Stomach (tissue), 4 donors: ENCODE results near the gene CFAP61.

Source experiments
- CTCF ChIP-seq, 7 experiments: fragments of 450-650 bp in 4 of 7; fragments of 200-600 bp in 3 of 7; sonication (generic) in 3 of 7; IDR thresholded peaks; one replicate each; pipeline ENCODE4 v1.5.1; 2016 to 2019; ENCODE audit warnings: antibody characterized with exemption in 7 of 7, control low read depth in 2 of 7, mild to moderate bottlenecking in 1 of 7
- EP300 ChIP-seq: sonication (generic); formaldehyde crosslinking; IDR thresholded peaks from one replicate; pipeline ENCODE4 v1.6.1; 2017; ENCODE audit warnings: antibody characterized with exemption
- POLR2A ChIP-seq, 4 donors: fragments of 450-650 bp; IDR thresholded peaks; one replicate each; pipeline ENCODE4 v1.6.1; 2016; ENCODE audit warnings: antibody characterized with exemption in 4 of 4, control low read depth in 2 of 4, mild to moderate bottlenecking in 1 of 4, moderate library complexity in 1 of 4
- POLR2AphosphoS5 ChIP-seq, 3 donors: sonication (generic); formaldehyde crosslinking; IDR thresholded peaks; one replicate each; pipeline ENCODE4 v1.6.1; 2016; ENCODE audit warnings: antibody characterized with exemption in 3 of 3

- TF ChIP-seq CTCF (IDR thresholded peaks at IDR 0.05), result no peak
- TF ChIP-seq POLR2AphosphoS5 (IDR thresholded peaks at IDR 0.05), result no peak
- TF ChIP-seq POLR2A (IDR thresholded peaks at IDR 0.05), result no peak
- TF ChIP-seq EP300, result no peak
These were observed 278.8 kb downstream of the CFAP61 start for GRCh38 chr20:20331156-20331555.
